Right ventricle myocardium inferior (tissue), 1 donor: ENCODE results near the gene CGNL1. TPM values are rescaled to one million over a fixed set of nuclear protein-coding genes. Genes with fewer than 3 reads are reported as not detected.

ENCODE experiments used
- ATAC-seq: fragments of 200-7000 bp; cut with Tn5 transposase; one replicate; pipeline ENCODE4 v1.9.1; 2020; ENCODE audit warnings: mild to moderate bottlenecking, moderate library complexity
- DNase-seq: peaks from one replicate; pipeline ENCODE4 v3.0.0; 2021; ENCODE audit errors: missing footprints
- intact Hi-C: fragments of 100-400 bp; cut with DNase I; formaldehyde crosslinking; loops from one replicate; pipeline ENCODE4 v1.11.0; 2022
- total RNA-seq: library from RNA; stranded (reverse); fragmentation: NEBNext Ultra II Directional; extraction: Animal tissue kit (Norgen Biotek cat#: 25700); gene quantifications from one replicate; pipeline ENCODE4 v1.2.1, GENCODE V29; 2021
- donor health status: DM: no; HTN: yes; CAD: no; lungs with severe emphysema.

CGNL1 gene
- total RNA-seq, 1 donor from 2014 or later: 10.0 TPM

- DNase-seq: no peak
- intact Hi-C loops: no loop called here
- no peak for ATAC-seq
These were observed 28.2 kb upstream of the CGNL1 start for GRCh38 chr15:57348081-57348480.

- intact Hi-C loops: no loop called here
- ATAC-seq (no peak), DNase-seq (no peak)
These were observed 23.6 kb upstream of the CGNL1 start for GRCh38 chr15:57352535-57353316.

- ATAC-seq (no peak), DNase-seq (no peak)
- intact Hi-C loops: no loop called here
These were observed 22.9 kb upstream of the CGNL1 start for GRCh38 chr15:57353317-57353804.

GRCh38 chr15:57354436-57355123 is 21.7 kb upstream of the CGNL1 start:
- intact Hi-C loops: no loop called here
- no peak for DNase-seq

GRCh38 chr15:57355259-57355658 is 21.0 kb upstream of the CGNL1 start:
- ATAC-seq (no peak), DNase-seq (no peak)
- intact Hi-C loops: no loop called here

More at GRCh38 chr15:57354436-57355123, 21.7 kb upstream of the CGNL1 start:
- ATAC-seq: no peak

- intact Hi-C loops: no loop called here
- no peak for ATAC-seq
- DNase-seq: no peak
These were observed 20.1 kb upstream of the CGNL1 start for GRCh38 chr15:57356178-57356577.

- no peak for ATAC-seq
- intact Hi-C loops: no loop called here
- DNase-seq: no peak
These were observed 19.7 kb upstream of the CGNL1 start for GRCh38 chr15:57356636-57357035.

- intact Hi-C loops: no loop called here
- no peak for DNase-seq
- ATAC-seq: no peak
These were observed 18.5 kb upstream of the CGNL1 start for GRCh38 chr15:57357799-57358198.

- ATAC-seq: no peak
- intact Hi-C loops: no loop called here
- no peak for DNase-seq
These were observed 17.7 kb upstream of the CGNL1 start for GRCh38 chr15:57358571-57358970.

- ATAC-seq: no peak
- intact Hi-C loops: no loop called here
- DNase-seq: no peak
These were observed 12.6 kb upstream of the CGNL1 start for GRCh38 chr15:57363661-57364060.

GRCh38 chr15:57364282-57365007 is 11.9 kb upstream of the CGNL1 start:
- intact Hi-C loops: no loop called here
- DNase-seq (no peak), ATAC-seq (peak; percentile 48)

- ATAC-seq (no peak), DNase-seq (no peak)
- intact Hi-C loops: no loop called here
These were observed 8.7 kb upstream of the CGNL1 start for GRCh38 chr15:57367556-57367955.

GRCh38 chr15:57370929-57371328 is 5.4 kb upstream of the CGNL1 start:
- DNase-seq (no peak), ATAC-seq (no peak)
- intact Hi-C loops: no loop called here

- intact Hi-C loops: no loop called here
- no peak for ATAC-seq
These were observed 2.9 kb upstream of the CGNL1 start for GRCh38 chr15:57373251-57373881.

GRCh38 chr15:57373882-57374276 is 2.4 kb upstream of the CGNL1 start:
- intact Hi-C loops: no loop called here
- DNase-seq (no peak), ATAC-seq (no peak)

More at GRCh38 chr15:57373251-57373881, 2.9 kb upstream of the CGNL1 start:
- no peak for DNase-seq

- intact Hi-C loops: loop anchor here (5.0 kb wide), 1 partner anchor 40 kb away; no protein-coding TSS in a partner anchor
- ATAC-seq: peak; percentile 65
These were observed 582 bp downstream of the CGNL1 start for GRCh38 chr15:57376696-57377477.

GRCh38 chr15:57377478-57377847 is 1.2 kb downstream of the CGNL1 start:
- intact Hi-C loops: loop anchor here (5.0 kb wide), 1 partner anchor 40 kb away; no protein-coding TSS in a partner anchor
- ATAC-seq: no peak
- DNase-seq: no peak

More at GRCh38 chr15:57376696-57377477, 582 bp downstream of the CGNL1 start:
- DNase-seq: no peak

- intact Hi-C loops: loop anchor here (5.0 kb wide), 1 partner anchor 38 kb away; no protein-coding TSS in a partner anchor
- DNase-seq (no peak), ATAC-seq (no peak)
These were observed 3.2 kb downstream of the CGNL1 start for GRCh38 chr15:57379487-57379886.
